Suppressor macrophage (primary cell): ENCODE measurements around the gene URGCP.
"Not testable (repeated sequence)": the region's sequence is repeated elsewhere in the genome, so short reads cannot be mapped to it uniquely, and the experiment has no call there.

Experiments used
- DNase-seq, 4 experiments: peaks; one replicate each; pipeline ENCODE4 v3.0.0-alpha.2; 2020 to 2022

Gene URGCP

DNA sequence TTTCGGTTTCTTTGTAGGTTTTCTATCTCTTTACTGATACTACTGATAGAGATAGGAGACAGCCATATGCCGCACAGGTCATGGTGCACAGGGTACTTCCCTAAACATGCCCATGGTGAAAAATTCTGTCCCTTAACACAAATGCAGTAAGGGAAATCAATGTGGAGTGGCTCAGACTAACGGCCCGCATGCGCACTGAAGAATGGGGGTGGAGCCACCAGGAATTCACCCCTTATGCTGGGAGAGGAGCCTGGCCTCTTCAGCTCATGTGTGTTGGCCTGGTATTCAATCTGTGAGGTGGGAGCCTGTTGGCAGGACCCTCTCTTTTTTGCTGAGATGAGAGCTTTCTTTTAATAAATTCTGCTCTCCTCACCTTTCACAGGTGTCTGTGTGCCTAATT lies 8.4 kb upstream of the URGCP start:
- DNase-seq = no peak

DNA sequence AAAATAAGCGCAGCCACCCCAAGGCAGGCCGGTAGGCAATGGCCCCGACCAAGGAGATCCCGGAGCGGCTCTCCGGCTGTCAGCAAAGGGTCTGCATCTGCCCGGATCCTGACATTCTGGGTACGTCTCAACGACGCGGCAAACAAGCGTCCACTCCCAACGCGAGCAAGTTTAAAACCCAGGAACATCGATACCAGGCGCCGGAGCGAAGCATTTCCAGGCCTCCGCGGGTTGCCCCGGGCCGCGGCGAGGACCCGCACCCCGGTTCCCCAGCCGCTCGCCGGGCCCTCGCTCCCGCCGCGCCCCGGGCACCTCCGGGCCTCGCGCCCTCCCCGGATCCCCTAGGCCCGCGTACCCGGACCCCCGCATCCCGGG lies 453 bp downstream of the URGCP start:
- DNase-seq = peak; percentile 17 to 63 (median 44)

DNA sequence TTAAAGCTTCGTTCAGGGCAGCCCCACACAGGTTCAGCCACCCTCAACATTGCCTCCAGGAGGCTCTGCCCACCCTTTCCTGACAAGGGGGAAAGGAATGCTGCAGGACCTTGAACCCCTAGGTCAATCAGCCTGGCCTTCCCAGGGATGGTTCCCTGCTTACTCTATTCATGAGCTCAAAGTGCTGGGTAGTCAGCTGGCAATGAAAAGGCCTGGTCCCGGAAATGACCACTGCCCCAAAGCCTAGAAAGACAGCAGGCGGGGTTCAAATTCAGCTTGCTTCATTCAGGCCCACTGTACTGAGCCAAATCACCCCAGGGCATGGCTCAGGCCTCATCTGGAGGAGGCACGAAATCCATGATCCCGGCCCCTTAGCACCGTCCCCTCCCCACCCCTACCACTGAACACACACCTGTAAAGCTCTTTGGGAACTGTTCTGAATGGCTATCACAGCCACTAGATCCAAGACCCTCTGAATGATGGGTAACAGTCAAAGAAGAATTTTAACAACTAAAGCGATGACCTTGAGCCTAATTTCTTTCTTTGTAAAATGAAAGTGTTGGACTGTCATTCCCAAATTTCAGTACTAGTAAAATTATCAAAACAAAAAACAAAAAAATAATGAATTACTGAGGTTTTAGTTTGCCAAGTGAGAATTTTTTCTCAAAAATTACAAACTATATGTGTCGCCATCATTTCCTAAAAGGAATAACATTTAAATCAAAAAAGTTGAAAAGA lies 1.0 kb downstream of the URGCP start:
- no peak for DNase-seq

DNA sequence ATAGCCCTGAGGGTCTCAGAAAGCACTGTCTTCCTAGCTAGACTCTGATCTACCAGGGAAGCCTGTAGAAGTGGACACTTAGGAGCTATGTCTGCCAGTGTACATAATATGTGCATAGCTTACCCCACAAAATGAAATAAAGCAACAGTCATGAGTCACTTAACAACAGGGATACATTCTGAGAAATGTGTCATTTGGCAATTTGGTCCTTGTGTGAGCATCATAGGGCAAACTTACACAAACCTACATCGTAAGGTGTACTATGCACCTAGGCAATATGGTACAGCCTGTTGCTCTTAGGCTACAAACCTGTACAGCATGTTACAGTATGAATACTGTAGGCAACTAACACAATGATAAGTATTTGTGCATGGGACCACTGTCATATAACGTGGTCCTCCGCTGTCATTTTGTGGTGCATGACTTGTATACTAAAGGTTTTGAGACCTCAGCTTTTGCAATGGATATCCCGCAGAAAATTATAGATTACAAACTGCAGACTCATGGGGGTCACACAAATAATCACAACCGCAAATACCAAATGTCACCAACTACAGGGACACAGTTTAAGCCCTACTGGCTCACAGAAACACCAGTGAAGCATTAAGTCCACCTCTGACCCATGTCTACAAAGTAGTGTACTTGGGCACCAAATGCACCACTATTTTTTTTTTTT lies 1.7 kb downstream of the URGCP start:
- DNase-seq = no peak

DNA sequence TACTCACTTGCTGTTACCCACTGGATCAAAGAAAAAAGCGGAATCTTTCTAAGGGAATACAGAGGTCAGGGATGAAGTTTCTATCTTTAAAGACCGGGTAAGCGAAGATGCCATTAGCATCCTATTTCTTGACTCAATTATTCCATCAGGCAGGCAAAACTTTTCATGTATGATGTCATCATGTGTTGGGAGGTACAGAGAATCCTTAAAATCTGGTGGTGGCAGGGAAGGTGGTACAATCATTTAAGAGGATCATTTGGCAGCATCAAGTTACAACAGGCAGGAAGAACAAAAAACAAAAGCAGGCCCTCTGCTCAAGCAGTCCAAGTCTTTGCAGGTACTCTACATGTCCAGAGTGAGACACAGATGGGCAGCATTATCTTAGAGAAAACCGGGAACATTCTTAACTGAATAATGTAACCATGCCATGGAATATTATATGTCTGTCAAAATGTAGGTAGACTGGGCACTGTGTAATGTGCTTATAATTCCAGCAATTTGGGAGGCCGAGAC lies 3.8 kb downstream of the URGCP start:
- no peak for DNase-seq

DNA sequence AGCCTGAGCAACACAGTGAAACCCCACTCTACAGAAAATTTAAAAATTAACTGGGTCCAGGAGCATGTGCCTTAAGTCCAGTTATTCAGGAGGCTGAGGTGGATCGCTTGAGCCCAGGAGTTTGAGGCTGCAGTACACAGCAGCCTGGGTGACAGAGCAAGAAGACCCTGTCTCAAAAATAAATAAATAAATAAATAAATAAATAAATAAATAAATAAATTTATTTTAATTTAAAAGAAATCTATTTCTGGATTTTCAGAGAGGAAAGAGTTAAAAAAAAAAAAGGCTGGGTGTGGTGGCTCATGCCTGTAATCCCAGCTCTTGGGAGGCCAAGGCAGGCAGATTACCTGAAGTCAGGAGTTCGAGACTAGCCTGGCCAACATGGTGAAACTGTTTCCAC lies 7.8 kb downstream of the URGCP start:
- not testable (repeated sequence) for DNase-seq

DNA sequence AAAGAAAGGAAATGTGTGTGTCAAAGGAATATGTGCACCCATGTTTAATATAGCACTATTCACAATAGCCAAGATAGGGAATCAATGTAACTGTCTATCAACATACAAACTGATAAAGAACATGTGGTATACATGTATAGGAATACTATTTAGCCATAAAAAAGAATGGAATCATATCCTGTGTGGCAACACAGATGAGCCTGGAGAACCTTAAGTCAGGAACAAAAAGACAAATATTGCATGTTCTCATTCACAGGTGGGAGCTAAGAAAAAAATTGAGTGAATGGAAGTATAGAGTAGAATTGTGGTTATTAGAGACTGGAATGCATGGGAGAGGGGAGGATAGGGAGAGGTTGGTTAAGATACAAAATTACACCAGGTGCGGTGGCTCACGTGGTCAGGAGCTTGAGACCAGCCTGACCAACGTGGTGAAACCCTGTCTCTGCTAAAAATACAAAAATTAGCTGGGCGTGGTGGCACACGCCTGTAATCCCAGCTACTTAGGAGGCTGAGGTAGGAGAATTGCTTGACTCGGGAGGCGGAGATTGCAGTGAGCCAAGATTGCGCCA lies 10.5 kb downstream of the URGCP start:
- no peak for DNase-seq

DNA sequence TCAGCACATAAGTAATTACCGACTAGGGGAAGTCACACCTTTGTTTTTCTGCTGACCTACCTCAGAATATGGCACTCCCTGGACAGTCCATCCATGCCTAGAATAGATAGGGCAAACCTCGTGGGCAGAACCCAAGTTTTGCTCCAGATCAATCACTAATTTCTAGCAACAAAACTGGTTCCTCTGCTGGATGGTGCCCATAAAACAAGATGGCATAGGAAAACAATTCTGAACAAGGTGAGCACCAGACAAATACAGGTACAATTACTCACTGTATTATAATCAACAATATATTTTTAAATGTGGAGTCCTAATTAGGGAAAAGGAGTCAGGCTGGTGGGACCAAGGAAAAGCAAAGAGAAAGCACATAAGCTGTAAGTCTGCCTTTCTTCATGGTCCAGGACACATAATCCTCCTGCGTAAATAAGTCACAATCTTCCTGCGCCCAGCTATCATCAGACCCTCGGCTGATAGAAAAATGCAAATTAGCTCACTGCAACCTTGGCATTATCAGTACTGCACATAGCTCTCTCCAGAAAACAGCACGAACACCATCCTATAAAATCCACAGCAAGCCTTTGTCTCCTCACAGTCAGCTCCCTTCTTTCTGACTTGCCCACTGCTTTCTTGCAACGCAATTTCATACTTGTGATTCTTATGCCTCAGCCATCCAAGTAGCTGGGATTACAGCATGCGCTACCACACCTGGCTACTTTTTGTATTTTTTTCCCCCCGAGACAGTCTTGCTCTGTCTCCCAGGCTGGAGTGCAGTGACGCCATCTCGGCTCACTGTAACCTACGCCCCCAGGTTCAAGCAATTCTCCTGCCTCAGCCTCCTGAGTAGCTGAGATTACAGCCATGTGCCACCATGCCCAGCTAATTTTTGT lies 15.1 kb downstream of the URGCP start:
- DNase-seq = no peak

DNA sequence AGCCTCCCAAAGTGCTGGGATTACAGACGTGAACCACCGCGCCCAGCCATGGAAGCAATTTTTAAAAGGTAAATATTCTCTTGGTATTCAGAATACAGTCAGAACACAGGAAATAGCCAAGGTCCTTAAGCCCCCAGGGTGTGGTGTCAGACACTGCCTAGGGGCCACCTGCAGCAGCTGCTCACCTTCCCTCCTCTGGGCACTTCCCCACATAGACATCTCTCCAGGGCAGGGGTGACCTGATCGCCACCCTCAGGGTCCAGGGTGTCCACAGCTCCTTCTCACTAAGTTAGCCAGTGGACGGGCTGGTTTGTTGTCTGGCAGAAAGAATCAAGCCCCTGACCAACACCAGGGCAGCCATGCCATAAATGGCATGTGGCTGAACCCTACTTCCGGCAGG lies 15.9 kb downstream of the URGCP start:
- no peak for DNase-seq

DNA sequence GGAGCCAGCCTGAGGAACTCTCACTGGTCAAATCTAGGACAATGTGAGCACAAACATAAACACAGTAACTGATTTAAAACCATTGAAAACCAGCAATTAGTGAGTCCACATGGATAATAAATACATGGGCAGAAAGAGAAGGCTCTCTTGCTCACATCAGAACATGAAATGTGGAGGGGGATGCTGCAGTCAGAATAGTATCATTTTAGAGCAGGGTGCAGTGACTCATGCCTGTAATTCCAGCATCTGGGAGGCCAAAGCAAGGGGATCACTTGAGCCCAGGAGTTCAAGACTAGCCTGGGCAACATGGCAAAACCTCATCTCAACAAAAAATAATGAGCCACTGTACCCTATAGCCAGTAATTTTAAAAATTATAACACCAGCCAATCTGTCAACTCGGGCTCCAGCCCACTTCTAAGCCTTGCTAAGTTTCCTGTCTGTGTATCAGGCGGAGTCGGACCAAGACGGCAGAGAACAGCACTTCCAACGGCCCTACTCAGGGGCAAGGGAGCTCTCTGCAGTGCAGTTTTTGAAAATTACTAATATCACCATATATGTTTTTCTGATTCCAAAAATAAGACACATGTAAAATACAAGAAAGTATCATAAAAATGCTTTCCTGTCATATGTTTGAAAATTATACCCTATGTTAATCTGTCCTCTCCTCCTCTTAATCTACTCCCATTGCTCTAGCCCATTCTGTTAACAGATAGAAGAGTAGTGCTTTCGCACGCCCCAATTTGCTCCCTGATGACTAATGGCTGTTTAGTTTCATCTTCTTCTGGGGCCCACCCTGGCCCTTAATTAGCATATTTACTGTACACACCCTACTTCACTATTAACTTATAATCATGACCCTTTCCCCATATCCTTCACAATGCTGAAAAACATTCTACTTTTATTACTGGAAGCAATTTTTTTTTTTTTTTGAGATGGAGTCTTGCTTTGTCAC lies 17.1 kb downstream of the URGCP start:
- no peak for DNase-seq

DNA sequence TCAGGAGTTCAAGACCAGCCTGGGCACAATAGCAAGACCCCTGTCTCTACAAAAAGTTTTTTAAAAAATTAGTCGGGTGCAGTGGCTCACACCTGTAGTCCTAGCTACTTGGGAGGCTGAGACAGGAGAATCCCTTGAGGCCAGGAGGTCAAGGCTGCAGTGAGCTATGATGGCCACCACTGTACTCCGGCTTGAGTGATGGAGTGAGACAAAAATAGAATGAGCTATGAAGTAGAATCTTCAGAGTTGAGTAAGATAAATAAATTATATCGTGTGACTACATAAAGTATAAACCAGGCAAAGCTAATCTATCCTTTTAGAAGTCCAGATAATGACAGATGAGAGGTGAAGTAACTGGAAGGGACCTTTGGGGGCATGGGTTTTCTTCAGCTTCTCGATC lies 21.8 kb downstream of the URGCP start:
- no peak for DNase-seq

DNA sequence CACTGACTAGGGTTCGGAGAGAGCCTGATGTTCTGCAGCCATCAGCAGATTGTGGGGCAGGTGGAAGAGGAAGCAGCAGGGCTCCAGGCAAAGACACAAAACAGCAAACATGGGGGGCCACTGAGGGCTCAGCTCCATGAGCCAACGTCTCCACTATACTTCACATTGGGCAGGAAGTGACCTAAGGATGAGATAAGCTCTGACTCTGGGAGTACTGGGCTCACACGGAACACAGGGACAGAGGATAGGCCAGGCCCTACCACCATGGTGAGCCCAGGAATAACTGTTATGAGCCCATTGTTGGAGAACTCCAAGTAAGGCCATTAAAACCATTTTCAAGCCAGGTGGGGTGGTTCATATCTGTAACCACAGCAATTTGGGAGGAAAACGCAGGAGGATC lies 22.2 kb downstream of the URGCP start:
- DNase-seq = no peak

DNA sequence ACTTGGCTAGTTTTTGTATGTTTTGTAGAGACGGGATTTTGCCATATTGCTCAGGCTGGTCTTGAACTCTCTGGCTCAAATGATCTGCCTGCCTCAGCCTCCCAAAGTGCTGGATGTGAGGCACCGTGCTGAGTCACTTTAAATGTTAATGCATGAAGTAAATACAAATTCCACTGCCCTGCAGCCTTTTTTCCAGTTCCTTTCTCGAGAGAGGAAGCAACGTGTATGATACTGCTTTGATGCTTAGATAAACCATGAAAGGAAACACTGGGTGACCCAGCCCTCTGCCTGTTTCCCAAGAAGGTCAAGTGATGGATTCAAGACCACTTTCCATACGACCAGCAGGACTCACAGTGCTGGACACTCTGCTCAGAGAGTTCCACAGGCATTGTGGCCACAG lies 25.8 kb downstream of the URGCP start:
- no peak for DNase-seq

DNA sequence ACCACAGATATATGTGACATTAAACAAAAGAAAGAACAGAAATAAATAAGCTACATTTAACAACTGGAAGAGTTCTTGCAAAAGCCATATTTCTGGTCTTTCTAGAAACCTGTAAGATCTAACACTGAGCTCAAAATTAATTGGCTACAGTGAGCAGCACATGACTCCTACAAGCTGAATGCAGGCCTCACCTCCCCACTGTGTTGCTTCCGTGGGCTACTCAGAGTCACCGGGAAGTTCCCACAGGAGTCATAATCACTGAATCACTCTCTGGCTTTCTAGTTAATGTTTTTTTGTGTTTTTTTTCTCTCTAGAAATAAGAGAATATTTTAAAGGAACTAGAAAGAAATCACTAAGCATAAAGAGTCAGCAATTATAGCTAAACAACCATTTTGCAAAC lies 26.9 kb downstream of the URGCP start:
- DNase-seq = peak in 1 of 4 experiments; percentile 15

DNA sequence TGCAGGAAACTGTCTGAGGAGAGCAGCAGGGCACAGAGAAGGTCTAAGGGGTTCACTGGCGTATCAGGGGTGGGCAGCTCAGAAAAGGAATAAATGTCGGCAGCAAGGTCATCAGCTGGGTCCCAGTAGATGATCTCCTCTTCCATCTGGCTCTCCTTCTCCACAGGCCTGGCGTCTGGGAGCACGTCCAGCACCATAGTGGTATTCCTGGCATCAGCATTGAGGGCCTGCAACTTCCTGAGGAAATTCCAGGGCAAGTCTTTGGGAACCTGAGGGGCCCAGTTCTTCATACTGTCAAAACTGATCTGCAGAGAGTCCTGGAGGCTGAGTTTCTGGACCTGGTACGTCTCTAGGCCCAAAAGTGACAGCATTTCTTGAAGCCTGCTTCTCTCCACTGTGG lies 27.5 kb downstream of the URGCP start:
- DNase-seq = no peak

DNA sequence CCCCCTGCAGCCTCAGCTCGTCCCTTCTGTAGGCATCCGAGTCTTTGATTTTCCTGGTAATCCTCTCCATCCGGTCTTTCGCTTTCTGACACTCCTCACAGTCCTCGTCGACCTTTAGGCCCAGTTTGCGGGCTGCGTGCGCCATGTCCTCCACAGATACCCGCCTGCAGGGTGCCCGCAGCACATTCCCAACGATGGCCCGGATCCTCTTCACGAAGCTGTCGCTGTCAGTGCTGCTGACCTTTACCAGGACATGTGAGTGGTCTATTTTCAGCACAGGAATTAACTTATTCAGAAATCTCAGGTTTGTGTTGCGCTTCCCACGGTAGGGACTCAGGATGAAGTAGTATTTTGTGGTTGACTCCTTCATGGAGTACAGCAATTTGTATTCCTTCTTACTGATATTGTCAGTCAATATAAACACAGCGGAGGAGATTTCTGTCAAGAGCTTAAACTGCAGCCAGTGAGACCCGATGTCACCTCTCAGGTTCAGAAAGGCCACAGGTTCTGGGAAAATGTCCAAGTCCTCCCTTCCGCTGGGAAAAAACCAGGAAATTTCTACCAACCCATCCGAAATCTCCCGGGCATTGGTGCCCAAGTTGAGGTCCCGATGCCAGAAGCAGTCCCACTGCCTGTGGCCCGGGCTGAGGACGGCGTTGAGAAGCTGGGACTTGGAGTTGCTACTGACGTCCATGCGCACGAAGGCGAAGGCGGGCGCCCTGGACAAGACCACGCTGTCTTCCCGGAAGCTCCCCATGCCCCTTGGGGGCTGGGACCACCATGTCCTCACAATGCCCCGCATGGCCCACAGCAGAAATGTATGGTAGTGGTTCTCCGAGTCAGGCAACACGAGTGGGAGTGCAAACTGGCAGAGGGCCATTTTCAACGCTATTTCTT lies 28.2 kb downstream of the URGCP start:
- no peak for DNase-seq

DNA sequence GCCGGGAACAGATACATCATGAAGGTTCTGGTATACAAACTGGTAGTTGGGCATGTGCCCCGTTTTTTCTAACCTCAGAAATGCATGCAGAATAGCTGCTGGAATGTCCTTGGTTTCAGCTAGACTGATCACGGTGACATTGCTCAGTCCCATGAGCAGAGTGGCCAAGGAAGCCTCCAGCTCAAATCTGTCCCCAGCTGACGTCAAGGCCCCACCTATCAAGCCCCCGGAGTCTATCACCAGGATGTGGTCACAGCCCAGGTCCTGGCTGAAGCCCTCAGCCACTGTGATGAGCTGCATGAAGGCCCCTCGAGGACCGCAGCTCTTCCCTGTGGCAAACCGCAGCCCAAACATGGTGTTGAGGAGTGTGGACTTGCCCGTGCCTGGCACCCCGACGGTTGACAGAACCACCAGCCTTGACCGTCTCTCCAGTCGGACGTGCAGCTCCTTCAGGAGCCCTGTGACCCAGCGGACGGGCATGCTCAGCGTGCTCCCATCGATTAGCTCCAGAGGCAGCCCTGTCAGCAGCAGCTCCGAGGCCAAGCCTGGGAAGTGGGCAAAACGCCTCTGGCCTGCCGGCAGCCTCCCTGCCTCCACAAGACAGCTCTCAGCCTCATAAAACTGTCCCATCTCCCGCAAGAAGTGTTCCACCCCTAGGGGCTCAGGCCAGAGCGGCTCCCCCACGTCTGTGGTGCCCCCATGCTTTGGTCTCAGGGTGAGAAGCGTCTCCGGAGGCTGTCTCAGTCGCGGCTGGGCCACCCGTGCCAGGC lies 29.2 kb downstream of the URGCP start:
- DNase-seq = no peak

DNA sequence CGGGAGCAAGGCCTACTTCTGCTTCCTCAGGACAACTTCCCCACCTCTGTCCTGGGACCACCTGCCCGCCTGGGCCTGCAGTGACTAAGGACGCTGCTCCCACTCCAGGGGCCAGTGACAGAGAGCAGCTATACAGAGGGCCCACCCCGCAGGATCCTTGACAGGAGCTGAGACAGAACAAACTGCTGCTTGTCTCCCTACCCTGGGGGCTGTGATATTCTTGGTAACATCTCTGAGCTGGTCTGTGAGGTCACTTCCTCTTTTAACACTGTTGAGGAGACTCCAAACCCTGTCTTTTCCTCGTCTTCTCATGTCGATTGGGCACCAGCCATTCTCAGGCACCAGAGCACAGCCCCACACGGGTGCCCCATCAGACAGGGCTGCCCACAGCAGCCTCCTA lies 30.2 kb downstream of the URGCP start:
- peak; percentile 17 to 53 (median 44) for DNase-seq

DNA sequence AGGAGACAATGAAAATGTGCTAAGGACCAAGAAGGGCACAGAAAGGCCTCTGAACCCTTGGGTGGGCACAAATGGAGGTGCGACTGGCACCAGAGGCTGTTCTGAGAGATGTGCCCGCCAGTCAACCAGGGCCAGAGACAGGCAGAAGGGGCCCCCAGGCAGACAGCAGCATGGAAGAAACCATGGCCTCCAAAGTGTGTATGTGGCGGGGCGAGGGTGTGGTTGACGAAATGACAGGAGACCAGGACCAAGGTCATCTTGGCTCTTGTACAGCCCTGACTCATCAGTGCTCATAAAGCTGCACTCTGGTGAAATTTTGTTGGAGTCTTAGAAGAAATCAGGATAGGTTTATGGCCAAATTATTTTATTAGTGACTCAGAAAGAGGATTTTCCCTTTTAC lies 33.1 kb downstream of the URGCP start:
- peak in 1 of 4 experiments; percentile 7 for DNase-seq
